Coronary artery (tissue), 2 donors: Measurements from ENCODE around the gene NFATC2IP.
A peak's percentile ranks its signal among the peaks of the same experiment; 100 is the strongest.

Experiments used
- DNase-seq: peaks from one replicate; pipeline ENCODE4 v3.0.0-alpha.2; 2017; ENCODE audit warnings: low spot score
- H3K27ac ChIP-seq, 2 donors: fragments of 200-600 bp; sonication (generic); one replicate each; pipeline ENCODE4 v1.5.1; 2016 to 2019
- H3K4me3 ChIP-seq: fragments of 200-600 bp; sonication (generic); 2 replicates; pipeline ENCODE4 v1.5.1; 2016; ENCODE audit warnings: mild to moderate bottlenecking, moderate library complexity
- TF ChIP-seq, protein P1 (sequence below): fragments of 200-600 bp; sonication (generic); IDR thresholded peaks from one replicate; pipeline ENCODE4 v1.5.1; 2019; ENCODE audit warnings: antibody characterized with exemption

Gene NFATC2IP

DNA sequence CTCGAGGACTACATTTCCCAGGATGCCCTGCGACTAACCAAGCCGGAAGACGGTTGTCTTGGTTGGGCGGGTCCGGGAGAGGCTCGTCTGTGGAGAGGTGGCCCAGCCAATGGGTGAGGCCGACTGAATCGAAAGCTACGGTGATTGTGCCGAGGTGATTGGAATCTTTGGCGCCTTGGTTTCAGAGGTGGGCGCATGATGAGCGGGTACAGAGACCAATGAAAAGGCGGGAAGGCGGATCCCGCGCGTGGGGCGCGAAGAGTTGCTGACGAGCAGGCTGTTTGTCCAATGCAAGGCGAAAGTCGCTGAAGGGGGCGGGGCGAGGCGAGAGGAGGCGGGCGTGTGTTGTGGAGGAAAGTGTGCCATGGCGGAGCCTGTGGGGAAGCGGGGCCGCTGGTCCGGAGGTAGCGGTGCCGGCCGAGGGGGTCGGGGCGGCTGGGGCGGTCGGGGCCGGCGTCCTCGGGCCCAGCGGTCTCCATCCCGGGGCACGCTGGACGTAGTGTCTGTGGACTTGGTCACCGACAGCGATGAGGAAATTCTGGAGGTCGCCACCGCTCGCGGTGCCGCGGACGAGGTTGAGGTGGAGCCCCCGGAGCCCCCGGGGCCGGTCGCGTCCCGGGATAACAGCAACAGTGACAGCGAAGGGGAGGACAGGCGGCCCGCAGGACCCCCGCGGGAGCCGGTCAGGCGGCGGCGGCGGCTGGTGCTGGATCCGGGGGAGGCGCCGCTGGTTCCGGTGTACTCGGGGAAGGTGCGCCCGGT is at the start of gene NFATC2IP:
NFATC2IP (plus strand) TSS at position 290 of the 762 bp plus-strand sequence; CDS start at position 365, 75 bp downstream.
- Histone ChIP-seq H3K27ac (peak within 1 kb of the TSS; percentile 77 to 92), H3K4me3 (peak within 1 kb of the TSS; percentile 96)
- TF ChIP-seq, protein P1, sequence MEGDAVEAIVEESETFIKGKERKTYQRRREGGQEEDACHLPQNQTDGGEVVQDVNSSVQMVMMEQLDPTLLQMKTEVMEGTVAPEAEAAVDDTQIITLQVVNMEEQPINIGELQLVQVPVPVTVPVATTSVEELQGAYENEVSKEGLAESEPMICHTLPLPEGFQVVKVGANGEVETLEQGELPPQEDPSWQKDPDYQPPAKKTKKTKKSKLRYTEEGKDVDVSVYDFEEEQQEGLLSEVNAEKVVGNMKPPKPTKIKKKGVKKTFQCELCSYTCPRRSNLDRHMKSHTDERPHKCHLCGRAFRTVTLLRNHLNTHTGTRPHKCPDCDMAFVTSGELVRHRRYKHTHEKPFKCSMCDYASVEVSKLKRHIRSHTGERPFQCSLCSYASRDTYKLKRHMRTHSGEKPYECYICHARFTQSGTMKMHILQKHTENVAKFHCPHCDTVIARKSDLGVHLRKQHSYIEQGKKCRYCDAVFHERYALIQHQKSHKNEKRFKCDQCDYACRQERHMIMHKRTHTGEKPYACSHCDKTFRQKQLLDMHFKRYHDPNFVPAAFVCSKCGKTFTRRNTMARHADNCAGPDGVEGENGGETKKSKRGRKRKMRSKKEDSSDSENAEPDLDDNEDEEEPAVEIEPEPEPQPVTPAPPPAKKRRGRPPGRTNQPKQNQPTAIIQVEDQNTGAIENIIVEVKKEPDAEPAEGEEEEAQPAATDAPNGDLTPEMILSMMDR = no peak
- peak; percentile 100 for DNase-seq

DNA sequence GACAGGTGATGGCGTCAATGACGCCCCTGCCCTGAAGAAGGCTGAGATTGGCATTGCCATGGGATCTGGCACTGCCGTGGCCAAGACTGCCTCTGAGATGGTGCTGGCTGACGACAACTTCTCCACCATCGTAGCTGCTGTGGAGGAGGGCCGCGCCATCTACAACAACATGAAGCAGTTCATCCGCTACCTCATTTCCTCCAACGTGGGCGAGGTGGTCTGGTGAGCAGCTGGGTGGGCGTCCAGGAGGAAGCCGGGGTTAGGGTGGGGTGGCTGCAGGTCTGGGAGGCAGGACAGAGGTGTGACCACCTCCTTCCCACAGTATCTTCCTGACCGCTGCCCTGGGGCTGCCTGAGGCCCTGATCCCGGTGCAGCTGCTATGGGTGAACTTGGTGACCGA is 48.9 kb upstream of the NFATC2IP start:
- no peak for DNase-seq
- Histone ChIP-seq H3K4me3 (no peak overlapping the region), H3K27ac (no peak overlapping the region)
- TF ChIP-seq, protein P1 = no peak

DNA sequence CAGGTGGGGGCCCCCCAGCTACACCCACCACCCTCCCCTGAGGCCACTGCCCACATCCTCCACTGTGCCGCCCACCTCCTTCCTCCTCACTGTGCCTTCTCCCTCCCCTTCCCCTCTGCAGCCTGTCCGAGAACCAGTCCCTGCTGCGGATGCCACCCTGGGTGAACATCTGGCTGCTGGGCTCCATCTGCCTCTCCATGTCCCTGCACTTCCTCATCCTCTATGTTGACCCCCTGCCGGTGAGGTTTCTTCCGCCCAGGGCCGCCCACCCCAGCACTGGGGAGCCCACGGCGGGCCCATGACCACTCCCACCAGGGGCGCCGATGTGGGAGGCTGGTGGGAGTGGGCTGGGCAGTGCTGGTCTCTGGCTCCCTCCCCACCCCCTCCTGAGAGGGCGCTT is 47.8 kb upstream of the NFATC2IP start:
- Histone ChIP-seq H3K27ac (no peak overlapping the region), H3K4me3 (no peak overlapping the region)
- TF ChIP-seq, protein P1 = no peak
- no peak for DNase-seq

DNA sequence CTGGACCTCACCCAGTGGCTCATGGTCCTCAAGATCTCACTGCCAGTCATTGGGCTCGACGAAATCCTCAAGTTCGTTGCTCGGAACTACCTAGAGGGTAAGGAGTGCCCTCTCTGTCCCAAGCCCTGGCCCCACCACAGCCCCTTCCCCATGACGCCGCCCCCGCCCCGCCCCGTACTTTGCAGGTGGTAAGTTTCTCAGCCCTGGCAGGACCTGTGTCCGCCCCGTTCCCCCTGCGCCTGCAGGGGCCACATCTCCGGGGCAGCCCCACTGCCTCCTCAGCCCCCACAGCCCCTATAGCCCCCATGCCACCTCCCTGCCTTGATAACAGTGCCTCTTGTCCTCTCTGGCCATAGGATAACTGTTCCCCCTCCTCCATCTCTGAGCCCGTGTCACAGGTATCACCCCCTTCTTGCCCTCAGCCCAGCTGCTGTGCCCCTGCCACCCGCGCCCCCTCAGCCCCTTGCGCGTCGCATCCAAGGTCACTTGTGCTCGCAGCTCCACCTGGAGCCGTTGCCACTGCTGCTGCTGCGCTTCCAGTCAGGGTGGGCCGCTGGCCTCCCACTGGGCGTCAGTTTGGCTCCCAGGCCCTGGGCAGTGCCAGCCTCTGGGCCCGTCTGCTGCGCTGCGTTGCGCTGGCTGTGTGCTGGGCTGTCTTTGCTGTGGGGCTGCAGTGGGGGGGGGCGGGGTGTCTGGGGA is 47.2 kb upstream of the NFATC2IP start:
- no peak for DNase-seq
- Histone ChIP-seq H3K4me3 (no peak overlapping the region), H3K27ac (no peak overlapping the region)
- TF ChIP-seq, protein P1 = no peak

DNA sequence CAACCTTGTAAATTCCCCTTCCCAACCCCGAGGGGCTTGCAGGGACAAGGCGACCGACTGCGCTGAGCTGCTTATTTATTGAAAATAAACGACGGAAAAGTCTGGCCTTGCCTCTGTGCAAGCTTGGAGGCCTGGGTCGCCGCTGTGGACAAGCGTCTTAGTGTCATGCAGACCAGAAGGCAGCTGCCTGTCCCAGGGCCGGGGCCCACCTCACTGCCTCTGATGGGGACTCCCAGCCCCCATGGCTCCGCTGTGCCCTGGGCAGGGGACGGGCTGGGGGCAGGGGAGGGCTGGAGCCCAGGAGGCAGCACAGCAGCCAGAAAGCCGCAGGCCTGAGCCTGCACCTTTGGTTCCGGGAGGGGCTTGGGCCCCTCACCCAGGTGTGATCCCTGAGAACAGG is 46.4 kb upstream of the NFATC2IP start:
- DNase-seq = no peak
- no peak overlapping the region for H3K27ac ChIP-seq
- no peak overlapping the region for H3K4me3 ChIP-seq
- TF ChIP-seq, protein P1 = no peak

DNA sequence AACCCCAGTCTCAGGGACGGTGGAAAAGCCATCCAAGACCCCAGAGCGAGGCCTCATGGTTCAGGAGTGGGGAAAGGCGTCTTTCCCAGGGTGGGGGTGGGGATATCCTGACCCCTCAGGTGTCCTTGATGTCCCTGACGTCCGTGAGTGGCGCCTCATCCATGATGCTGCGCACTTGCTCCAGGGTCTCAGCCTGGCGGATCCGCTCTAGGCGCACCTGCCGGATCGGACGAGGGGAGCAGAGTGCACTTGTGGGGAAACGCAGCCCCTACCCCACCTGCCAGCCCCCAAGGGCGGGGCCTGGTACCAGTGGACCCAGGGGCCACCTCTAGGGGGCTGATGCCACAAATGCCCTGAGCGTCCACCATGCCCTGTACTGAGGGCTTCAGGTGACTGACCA is 45.9 kb upstream of the NFATC2IP start:
- no peak overlapping the region for H3K27ac ChIP-seq
- no peak overlapping the region for H3K4me3 ChIP-seq
- TF ChIP-seq, protein P1 = no peak

More for the DNA sequence above, 45.9 kb upstream of the NFATC2IP start:
- DNase-seq = no peak
